Left kidney (tissue), 8 donors: ENCODE data around the gene HIRA. TPM values are rescaled to one million over a fixed set of nuclear protein-coding genes. Genes with fewer than 3 reads are reported as not detected.

ENCODE experiments used
- DNase-seq: peaks from one replicate; pipeline ENCODE4 v3.0.0-alpha.2; 2013
- long read RNA-seq, 8 donors: transcript quantifications; one replicate each; lab custom pipeline, GENCODE V29; 2026
- polyA plus RNA-seq: library from polyadenylated mRNA; unstranded; fragments of 120-200 nt; gene quantifications from one replicate; pipeline ENCODE4 v1.2.1, GENCODE V29; 2013; ENCODE audit not compliant: insufficient read length

Gene HIRA
- polyA plus RNA-seq, result 34.6 TPM
- long read RNA-seq, donor 1, full-length matches to known transcripts, result 2 of 2 reads
- long read RNA-seq, donor 1, partial matches to known transcripts, result 0 of 2 reads
- long read RNA-seq, donor 1, other reads (novel, unspliced or antisense), result 0 of 2 reads
- long read RNA-seq, donor 2, full-length matches to known transcripts, result 1 of 1 reads
- long read RNA-seq, donor 2, partial matches to known transcripts, result 0 of 1 reads
- long read RNA-seq, donor 2, other reads (novel, unspliced or antisense), result 0 of 1 reads
- long read RNA-seq, donor 3, result 0 reads
- long read RNA-seq, donor 4, result 0 reads
- long read RNA-seq, donor 5, full-length matches to known transcripts, result 3 of 8 reads
- long read RNA-seq, donor 5, partial matches to known transcripts, result 5 of 8 reads
- long read RNA-seq, donor 5, other reads (novel, unspliced or antisense), result 0 of 8 reads
- long read RNA-seq, donor 6, result 0 reads
- long read RNA-seq, donor 7, full-length matches to known transcripts, result 7 of 7 reads
- long read RNA-seq, donor 7, partial matches to known transcripts, result 0 of 7 reads
- long read RNA-seq, donor 7, other reads (novel, unspliced or antisense), result 0 of 7 reads
- long read RNA-seq, donor 8, result 0 reads

GRCh38 chr22:19431649-19432132, at the start of gene HIRA:
Gene HIRA (minus strand): TSS chr22:19431733. CDS start chr22:19431476, 257 bp downstream.
- peak; percentile 72 for DNase-seq

- no peak for DNase-seq
Observed at GRCh38 chr22:19480789-19481188, 49.3 kb upstream of the HIRA start.

GRCh38 chr22:19480173-19480568, 48.6 kb upstream of the HIRA start:
- DNase-seq, result no peak

- DNase-seq, result peak; percentile 99
Observed at GRCh38 chr22:19479355-19480172, 48.0 kb upstream of the HIRA start, which contains the start of gene CDC45. Gene CDC45 (plus strand): TSS chr22:19479920. CDS start chr22:19479969, 49 bp downstream.

GRCh38 chr22:19478901-19479354, 47.4 kb upstream of the HIRA start, which contains the start of gene UFD1:
Gene UFD1 (minus strand): TSS chr22:19479193. CDS start chr22:19479085, 108 bp downstream.
- peak; percentile 85 for DNase-seq

GRCh38 chr22:19478045-19478900, 46.7 kb upstream of the HIRA start:
- DNase-seq, result no peak

GRCh38 chr22:19477321-19478044, 46.0 kb upstream of the HIRA start:
- DNase-seq, result no peak

- no peak for DNase-seq
Observed at GRCh38 chr22:19476023-19476422, 44.5 kb upstream of the HIRA start.

GRCh38 chr22:19473578-19473977, 42.0 kb upstream of the HIRA start:
- DNase-seq, result no peak

- DNase-seq, result no peak
Observed at GRCh38 chr22:19472233-19472632, 40.7 kb upstream of the HIRA start.

- no peak for DNase-seq
Observed at GRCh38 chr22:19471572-19471971, 40.0 kb upstream of the HIRA start.

- no peak for DNase-seq
Observed at GRCh38 chr22:19470010-19470409, 38.5 kb upstream of the HIRA start.

- no peak for DNase-seq
Observed at GRCh38 chr22:19469421-19469820, 37.9 kb upstream of the HIRA start.

- no peak for DNase-seq
Observed at GRCh38 chr22:19467912-19468311, 36.4 kb upstream of the HIRA start.

- DNase-seq, result no peak
Observed at GRCh38 chr22:19466848-19467752, 35.6 kb upstream of the HIRA start.

GRCh38 chr22:19466126-19466716, 34.7 kb upstream of the HIRA start:
- DNase-seq, result no peak

GRCh38 chr22:19464975-19465374, 33.4 kb upstream of the HIRA start:
- no peak for DNase-seq

- DNase-seq, result no peak
Observed at GRCh38 chr22:19464546-19464945, 33.0 kb upstream of the HIRA start.
